Neural cell (in vitro differentiated cells): Measurements from ENCODE around the gene MCM5. TPM values are rescaled to one million over a fixed set of nuclear protein-coding genes. Genes with fewer than 3 reads are reported as not detected.

Experiments used
- H2AFZ ChIP-seq: fragments of 200-600, 300-800 bp; sonication (generic), shearing (Covaris generic); 2 replicates; pipeline ENCODE4 v1.6.0; 2014; ENCODE audit warnings: low read depth, mild to moderate bottlenecking, antibody characterized with exemption, low read length, moderate library complexity
- H3F3A ChIP-seq: fragments of 200-600 bp; shearing (Covaris generic); 2 replicates; pipeline ENCODE4 v1.6.1; 2016; ENCODE audit warnings: mild to moderate bottlenecking, moderate library complexity, mixed read lengths, antibody characterized with exemption, low read length; ENCODE audit not compliant: insufficient read depth, poor library complexity, severe bottlenecking
- H3K27ac ChIP-seq: fragments of 200-600, 300-800 bp; sonication (generic), shearing (Covaris generic); 2 replicates; pipeline ENCODE4 v1.5.1; 2014; ENCODE audit warnings: mild to moderate bottlenecking, low read length, moderate library complexity
- H3K27me3 ChIP-seq: fragments of 300-800, 200-600 bp; sonication (generic), shearing (Covaris generic); 2 replicates; pipeline ENCODE4 v1.6.0; 2014; ENCODE audit warnings: mild to moderate bottlenecking, low read depth, low read length, moderate library complexity; ENCODE audit not compliant: insufficient read depth
- H3K36me3 ChIP-seq: fragments of 300-800, 200-600 bp; sonication (generic), shearing (Covaris generic); 2 replicates; pipeline ENCODE4 v1.5.1; 2014; ENCODE audit warnings: mild to moderate bottlenecking, antibody characterized with exemption, low read length, moderate library complexity; ENCODE audit not compliant: insufficient read depth
- H3K4me2 ChIP-seq: fragments of 300-800, 200-600 bp; sonication (generic), shearing (Covaris generic); 2 replicates; pipeline ENCODE4 v1.6.0; 2014; ENCODE audit warnings: mild to moderate bottlenecking, low read length
- H3K4me3 ChIP-seq: fragments of 300-800, 200-600 bp; sonication (generic), shearing (Covaris generic); 2 replicates; pipeline ENCODE4 v1.5.1; 2014; ENCODE audit warnings: mild to moderate bottlenecking, low read length, moderate library complexity
- H3K79me2 ChIP-seq: fragments of 200-600 bp; shearing (Covaris generic); replicated peaks from 2 replicates; pipeline ENCODE4 v1.6.0; 2014; ENCODE audit warnings: mild to moderate bottlenecking, low read length, moderate library complexity; ENCODE audit not compliant: insufficient read depth
- H3K9ac ChIP-seq: fragments of 300-800, 200-600 bp; sonication (generic), shearing (Covaris generic); 2 replicates; pipeline ENCODE4 v1.6.1; 2016; ENCODE audit warnings: mild to moderate bottlenecking, low read length, mixed read lengths
- H3K9me2 ChIP-seq: fragments of 200-600 bp; shearing (Covaris generic); 2 replicates; pipeline ENCODE4 v1.6.1; 2016; ENCODE audit warnings: mild to moderate bottlenecking, low read length, mixed read lengths; ENCODE audit not compliant: insufficient read depth
- H3K9me3 ChIP-seq: fragments of 200-600, 300-800 bp; sonication (generic), shearing (Covaris generic); 2 replicates; pipeline ENCODE4 v1.6.1; 2016; ENCODE audit warnings: mild to moderate bottlenecking, mixed run types, low read length, moderate library complexity, mixed read lengths
- H4K20me1 ChIP-seq: fragments of 200-600 bp; shearing (Covaris generic); 2 replicates; pipeline ENCODE4 v1.6.1; 2016; ENCODE audit warnings: mild to moderate bottlenecking, mixed run types; ENCODE audit not compliant: insufficient read depth
- EP300 ChIP-seq: fragments of 450-650 bp; conservative IDR thresholded peaks from 2 replicates; pipeline ENCODE4 v1.6.1; 2014; ENCODE audit warnings: antibody characterized with exemption, mild to moderate bottlenecking, moderate library complexity; ENCODE audit not compliant: poor library complexity, severe bottlenecking
- EZH2 ChIP-seq: fragments of 200-600, 300-800 bp; shearing (Covaris generic), sonication (generic); IDR thresholded peaks from 2 replicates; pipeline ENCODE4 v1.6.1; 2014; ENCODE audit warnings: antibody characterized with exemption, low read length, borderline replicate concordance, mild to moderate bottlenecking; ENCODE audit not compliant: insufficient read depth, poor library complexity, severe bottlenecking
- MXI1 ChIP-seq: fragments of 450-650 bp; conservative IDR thresholded peaks from 2 replicates; pipeline ENCODE4 v1.6.1; 2014; ENCODE audit warnings: antibody characterized with exemption, mild to moderate bottlenecking; ENCODE audit not compliant: poor library complexity, severe bottlenecking
- POLR2AphosphoS5 ChIP-seq: IDR thresholded peaks from 2 replicates; pipeline ENCODE4 v1.6.1; 2012
- RAD21 ChIP-seq: fragments of 450-650 bp; conservative IDR thresholded peaks from 2 replicates; pipeline ENCODE4 v1.6.1; 2014; ENCODE audit warnings: antibody characterized with exemption, mild to moderate bottlenecking, moderate library complexity
- TAF1 ChIP-seq: IDR thresholded peaks from 2 replicates; pipeline ENCODE4 v1.6.1; 2012; ENCODE audit warnings: low read depth
- polyA plus RNA-seq: library from polyadenylated mRNA; depleted of rRNA; stranded (reverse); fragments of >200 nt; gene quantifications from 2 replicates; pipeline ENCODE4 v1.2.3, GENCODE V29; 2014
- TF ChIP-seq, protein P1 (sequence below): IDR thresholded peaks from 2 replicates; pipeline ENCODE4 v1.6.1; 2012; ENCODE audit warnings: borderline replicate concordance
- TF ChIP-seq, protein P2 (sequence below): fragments of 450-650 bp; IDR thresholded peaks from 2 replicates; pipeline ENCODE4 v1.5.1; 2014; ENCODE audit warnings: antibody characterized with exemption, mild to moderate bottlenecking, moderate library complexity; ENCODE audit not compliant: poor library complexity, severe bottlenecking

Gene MCM5
- polyA plus RNA-seq, 1 donor from 2014 or later, result 6.9 TPM

DNA sequence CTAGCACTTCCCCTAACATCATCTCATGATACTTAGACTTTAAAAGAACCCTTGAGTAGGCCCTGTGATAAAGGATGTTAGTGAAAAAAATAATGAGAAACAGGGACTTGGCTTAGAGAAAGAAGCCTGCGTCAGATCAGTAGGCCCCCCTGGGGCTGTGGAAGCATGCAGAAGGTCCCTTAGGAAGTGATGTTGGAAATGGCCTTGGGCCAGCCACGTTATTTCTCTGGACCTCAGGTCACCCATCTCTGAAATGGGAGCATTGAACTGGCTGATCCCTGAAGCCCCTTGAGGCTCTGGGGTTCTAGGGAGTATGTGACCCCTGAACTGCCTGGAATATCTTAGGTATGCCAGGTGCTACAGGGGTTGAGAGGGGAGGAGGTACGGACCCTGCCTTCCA lies 40.2 kb downstream of the MCM5 start:
- no peaks in the 10 kb centered on the region for H3K36me3 ChIP-seq
- no peaks in the 10 kb centered on the region for H3K79me2 ChIP-seq
- no peaks in the 10 kb centered on the region for H3F3A ChIP-seq
- no peak overlapping the region for H3K9ac ChIP-seq
- no peaks in the 10 kb centered on the region for H3K9me2 ChIP-seq
- no peak overlapping the region for H2AFZ ChIP-seq
- no peak overlapping the region for H3K27ac ChIP-seq
- H3K4me2 ChIP-seq, result no peak overlapping the region
- H3K9me3 ChIP-seq, result no peaks in the 10 kb centered on the region
- no peaks in the 10 kb centered on the region for H4K20me1 ChIP-seq
- no peaks in the 10 kb centered on the region for H3K27me3 ChIP-seq
- TF ChIP-seq TAF1, result no peak
- TF ChIP-seq, protein P1, sequence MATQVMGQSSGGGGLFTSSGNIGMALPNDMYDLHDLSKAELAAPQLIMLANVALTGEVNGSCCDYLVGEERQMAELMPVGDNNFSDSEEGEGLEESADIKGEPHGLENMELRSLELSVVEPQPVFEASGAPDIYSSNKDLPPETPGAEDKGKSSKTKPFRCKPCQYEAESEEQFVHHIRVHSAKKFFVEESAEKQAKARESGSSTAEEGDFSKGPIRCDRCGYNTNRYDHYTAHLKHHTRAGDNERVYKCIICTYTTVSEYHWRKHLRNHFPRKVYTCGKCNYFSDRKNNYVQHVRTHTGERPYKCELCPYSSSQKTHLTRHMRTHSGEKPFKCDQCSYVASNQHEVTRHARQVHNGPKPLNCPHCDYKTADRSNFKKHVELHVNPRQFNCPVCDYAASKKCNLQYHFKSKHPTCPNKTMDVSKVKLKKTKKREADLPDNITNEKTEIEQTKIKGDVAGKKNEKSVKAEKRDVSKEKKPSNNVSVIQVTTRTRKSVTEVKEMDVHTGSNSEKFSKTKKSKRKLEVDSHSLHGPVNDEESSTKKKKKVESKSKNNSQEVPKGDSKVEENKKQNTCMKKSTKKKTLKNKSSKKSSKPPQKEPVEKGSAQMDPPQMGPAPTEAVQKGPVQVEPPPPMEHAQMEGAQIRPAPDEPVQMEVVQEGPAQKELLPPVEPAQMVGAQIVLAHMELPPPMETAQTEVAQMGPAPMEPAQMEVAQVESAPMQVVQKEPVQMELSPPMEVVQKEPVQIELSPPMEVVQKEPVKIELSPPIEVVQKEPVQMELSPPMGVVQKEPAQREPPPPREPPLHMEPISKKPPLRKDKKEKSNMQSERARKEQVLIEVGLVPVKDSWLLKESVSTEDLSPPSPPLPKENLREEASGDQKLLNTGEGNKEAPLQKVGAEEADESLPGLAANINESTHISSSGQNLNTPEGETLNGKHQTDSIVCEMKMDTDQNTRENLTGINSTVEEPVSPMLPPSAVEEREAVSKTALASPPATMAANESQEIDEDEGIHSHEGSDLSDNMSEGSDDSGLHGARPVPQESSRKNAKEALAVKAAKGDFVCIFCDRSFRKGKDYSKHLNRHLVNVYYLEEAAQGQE, result no peak
- TF ChIP-seq POLR2AphosphoS5, result no peak
- no peak for TF ChIP-seq RAD21
- TF ChIP-seq EZH2, result no peak
- H3K4me3 ChIP-seq, result no peak overlapping the region

DNA sequence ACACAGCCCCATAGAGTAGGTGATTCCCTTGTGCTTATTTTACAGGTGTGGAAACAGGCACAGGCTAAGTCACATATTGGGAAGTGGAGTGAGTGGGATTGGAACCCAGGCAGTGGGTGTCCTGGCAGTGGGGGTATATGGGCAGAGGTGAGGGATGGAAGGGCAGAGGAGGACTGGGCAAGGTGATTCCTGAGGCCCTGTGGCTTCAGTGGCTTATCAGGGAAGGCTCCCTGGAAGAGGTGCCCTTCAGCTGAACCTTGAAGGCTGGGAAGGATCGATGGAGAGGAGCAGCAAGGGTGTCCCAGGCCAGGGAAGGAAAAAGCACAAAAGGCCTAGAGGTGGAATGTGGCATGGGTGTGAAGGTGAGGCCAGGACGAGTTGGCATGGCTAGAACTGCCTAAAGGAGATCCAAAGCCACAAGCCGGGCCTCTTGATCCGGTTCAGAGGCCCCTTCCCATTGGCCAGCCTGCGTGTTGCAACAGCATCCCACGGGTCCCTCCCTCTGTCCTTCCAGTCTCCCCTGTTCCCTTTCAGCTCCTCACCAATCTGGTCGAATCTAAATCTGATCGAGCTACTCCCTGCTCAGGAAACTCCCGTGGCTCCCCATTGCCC lies 41.7 kb downstream of the MCM5 start:
- Histone ChIP-seq H3K27ac (no peak overlapping the region), H3F3A (no peaks in the 10 kb centered on the region), H2AFZ (no peak overlapping the region), H3K9me2 (no peaks in the 10 kb centered on the region), H3K79me2 (no peaks in the 10 kb centered on the region), H3K27me3 (no peaks in the 10 kb centered on the region), H3K4me3 (no peak overlapping the region), H3K4me2 (no peak overlapping the region), H4K20me1 (no peaks in the 10 kb centered on the region), H3K9me3 (no peaks in the 10 kb centered on the region), H3K9ac (no peak overlapping the region), H3K36me3 (no peaks in the 10 kb centered on the region)
- no peak for TF ChIP-seq TAF1
- TF ChIP-seq EP300, result no peak
- TF ChIP-seq, protein P2, sequence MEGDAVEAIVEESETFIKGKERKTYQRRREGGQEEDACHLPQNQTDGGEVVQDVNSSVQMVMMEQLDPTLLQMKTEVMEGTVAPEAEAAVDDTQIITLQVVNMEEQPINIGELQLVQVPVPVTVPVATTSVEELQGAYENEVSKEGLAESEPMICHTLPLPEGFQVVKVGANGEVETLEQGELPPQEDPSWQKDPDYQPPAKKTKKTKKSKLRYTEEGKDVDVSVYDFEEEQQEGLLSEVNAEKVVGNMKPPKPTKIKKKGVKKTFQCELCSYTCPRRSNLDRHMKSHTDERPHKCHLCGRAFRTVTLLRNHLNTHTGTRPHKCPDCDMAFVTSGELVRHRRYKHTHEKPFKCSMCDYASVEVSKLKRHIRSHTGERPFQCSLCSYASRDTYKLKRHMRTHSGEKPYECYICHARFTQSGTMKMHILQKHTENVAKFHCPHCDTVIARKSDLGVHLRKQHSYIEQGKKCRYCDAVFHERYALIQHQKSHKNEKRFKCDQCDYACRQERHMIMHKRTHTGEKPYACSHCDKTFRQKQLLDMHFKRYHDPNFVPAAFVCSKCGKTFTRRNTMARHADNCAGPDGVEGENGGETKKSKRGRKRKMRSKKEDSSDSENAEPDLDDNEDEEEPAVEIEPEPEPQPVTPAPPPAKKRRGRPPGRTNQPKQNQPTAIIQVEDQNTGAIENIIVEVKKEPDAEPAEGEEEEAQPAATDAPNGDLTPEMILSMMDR, result no peak
- no peak for TF ChIP-seq EZH2
- TF ChIP-seq POLR2AphosphoS5, result no peak

DNA sequence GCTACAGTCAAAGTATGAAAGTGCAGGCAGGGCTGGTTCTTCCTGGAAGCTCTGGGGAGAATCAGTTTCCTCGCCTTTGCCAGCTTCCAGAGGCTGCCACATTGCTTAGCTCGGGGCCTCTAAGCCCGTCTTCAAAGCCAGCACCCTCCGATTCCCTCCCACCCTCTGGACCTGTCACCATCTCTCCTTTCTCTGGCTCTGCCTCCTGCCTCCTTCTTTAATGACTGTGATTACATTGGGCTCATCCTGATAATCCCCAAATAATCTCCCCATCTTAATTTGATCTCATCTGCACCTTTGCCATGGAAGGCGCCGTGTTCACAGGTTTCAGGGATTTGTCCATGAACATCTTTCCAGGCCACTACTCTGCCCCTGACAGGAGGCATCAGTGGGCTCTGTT lies 42.5 kb downstream of the MCM5 start:
- Histone ChIP-seq H3K9me2 (no peaks in the 10 kb centered on the region), H3K36me3 (no peaks in the 10 kb centered on the region), H3K4me3 (no peak overlapping the region), H2AFZ (no peak overlapping the region), H3K27me3 (no peaks in the 10 kb centered on the region), H3K79me2 (no peaks in the 10 kb centered on the region), H3K27ac (no peak overlapping the region), H3F3A (no peaks in the 10 kb centered on the region), H3K9me3 (no peaks in the 10 kb centered on the region), H4K20me1 (no peaks in the 10 kb centered on the region), H3K9ac (no peak overlapping the region), H3K4me2 (no peak overlapping the region)
- TF ChIP-seq MXI1, result no peak
- TF ChIP-seq EP300, result no peak
- TF ChIP-seq EZH2, result no peak
- TF ChIP-seq, protein P2, result no peak
